ENCODE measurements around the gene BZW2. TPM values are rescaled to one million over a fixed set of nuclear protein-coding genes. Genes with fewer than 3 reads are reported as not detected.

The BZW2 gene
- 61.4 TPM for total RNA-seq

GRCh38 chr7:16645593-16646471, at the start of gene BZW2, which contains the start of gene ANKMY2:
BZW2 (plus strand) TSS chr7:16646181; CDS start chr7:16665444, 19,263 bp downstream.
ANKMY2 (minus strand) TSS chr7:16645754; CDS start chr7:16645573, 181 bp downstream.
- Histone ChIP-seq H3K4me1 (peaks cover 72% of the 10 kb centered on the region), H3K9me3 (no peaks in the 10 kb centered on the region), H3K27ac (peak within 1 kb of the TSS; percentile 93), H3K27me3 (no peaks in the 10 kb centered on the region), H3K4me3 (peak within 1 kb of the TSS; percentile 71 to 95), H3K36me3 (no peaks in the 10 kb centered on the region)
- TF ChIP-seq CTCF (IDR thresholded peaks at IDR 0.05) = no peak
- TF ChIP-seq POLR2A (IDR thresholded peaks at IDR 0.05) = peak in 1 of 2 donors; percentile 94
- TF ChIP-seq POLR2AphosphoS5 (IDR thresholded peaks at IDR 0.05; ENCODE audit: insufficient read depth in 1 of 2, low read depth in 1 of 2) = peak; percentile 80 to 97
- intact Hi-C loops (cut with DNase I) = no loop called here
- peak in 1 of 2 donors; percentile 95 for DNase-seq (ENCODE audit: extremely low spot score in 2 of 2)

GRCh38 chr7:16598015-16598414, 48.0 kb upstream of the BZW2 start:
- Histone ChIP-seq H3K9me3 (no peaks in the 10 kb centered on the region), H3K27ac (no peak overlapping the region), H3K36me3 (peaks cover 0 to 30% of the 10 kb centered on the region in 2 donors), H3K4me3 (no peak overlapping the region), H3K27me3 (no peaks in the 10 kb centered on the region), H3K4me1 (no peaks in the 10 kb centered on the region)
- TF ChIP-seq POLR2AphosphoS5 (IDR thresholded peaks at IDR 0.05; ENCODE audit: insufficient read depth in 1 of 2, low read depth in 1 of 2) (no peak), CTCF (IDR thresholded peaks at IDR 0.05) (no peak), POLR2A (IDR thresholded peaks at IDR 0.05) (no peak)
- intact Hi-C loops (cut with DNase I) = no loop called here
- DNase-seq (ENCODE audit: extremely low spot score in 2 of 2) = no peak

GRCh38 chr7:16599860-16600259, 46.1 kb upstream of the BZW2 start:
- DNase-seq (ENCODE audit: extremely low spot score in 2 of 2) = no peak
- intact Hi-C loops (cut with DNase I) = no loop called here
- H3K9me3 ChIP-seq = no peaks in the 10 kb centered on the region
- no peak for TF ChIP-seq POLR2A (IDR thresholded peaks at IDR 0.05)
- TF ChIP-seq POLR2AphosphoS5 (IDR thresholded peaks at IDR 0.05; ENCODE audit: insufficient read depth in 1 of 2, low read depth in 1 of 2) = no peak
- no peak for TF ChIP-seq CTCF (IDR thresholded peaks at IDR 0.05)
- H3K36me3 ChIP-seq = peaks cover 0 to 46% of the 10 kb centered on the region in 2 donors
- H3K4me1 ChIP-seq = no peaks in the 10 kb centered on the region
- H3K27ac ChIP-seq = no peak overlapping the region
- H3K27me3 ChIP-seq = no peaks in the 10 kb centered on the region
- H3K4me3 ChIP-seq = no peak overlapping the region

GRCh38 chr7:16603633-16604032, 42.3 kb upstream of the BZW2 start:
- intact Hi-C loops (cut with DNase I) = no loop called here

More at GRCh38 chr7:16603633-16604032, 42.3 kb upstream of the BZW2 start:
- H3K27ac ChIP-seq = no peak overlapping the region
- H3K4me3 ChIP-seq = no peak overlapping the region
- no peaks in the 10 kb centered on the region for H3K4me1 ChIP-seq
- no peak for DNase-seq (ENCODE audit: extremely low spot score in 2 of 2)
- peaks cover 0 to 55% of the 10 kb centered on the region in 2 donors for H3K36me3 ChIP-seq
- H3K9me3 ChIP-seq = no peaks in the 10 kb centered on the region
- H3K27me3 ChIP-seq = no peaks in the 10 kb centered on the region
- no peak for TF ChIP-seq CTCF (IDR thresholded peaks at IDR 0.05)
- no peak for TF ChIP-seq POLR2AphosphoS5 (IDR thresholded peaks at IDR 0.05; ENCODE audit: insufficient read depth in 1 of 2, low read depth in 1 of 2)
- TF ChIP-seq POLR2A (IDR thresholded peaks at IDR 0.05) = no peak

All from vagina (tissue), 2 donors.